Stimulated activated CD8-positive, alpha-beta memory T cell treated with anti-CD3 and anti-CD28 coated beads, Interleukin-4, amount 100 ng/mL, for 24 hours (primary cell): ENCODE data around the gene MMP23B.
"Not testable (repeated sequence)": the region's sequence is repeated elsewhere in the genome, so short reads cannot be mapped to it uniquely, and the experiment has no call there.

Experiments used
- DNase-seq: peaks from one replicate; pipeline ENCODE4 v3.0.0-alpha.2; 2020; ENCODE audit warnings: low read depth

The MMP23B gene

GRCh38 chr1:1666526-1666925 lies 34.6 kb downstream of the MMP23B start:
- DNase-seq = no peak

GRCh38 chr1:1669468-1670440 lies 37.8 kb downstream of the MMP23B start:
- no peak for DNase-seq

- no peak for DNase-seq
Observed at GRCh38 chr1:1670866-1671265, 38.9 kb downstream of the MMP23B start.

- no peak for DNase-seq
Observed at GRCh38 chr1:1671365-1672119, 39.6 kb downstream of the MMP23B start.

- DNase-seq = no peak
Observed at GRCh38 chr1:1672181-1672965, 40.4 kb downstream of the MMP23B start.

GRCh38 chr1:1674806-1675205 lies 42.8 kb downstream of the MMP23B start:
- not testable (repeated sequence) for DNase-seq

- not testable (repeated sequence) for DNase-seq
Observed at GRCh38 chr1:1675218-1675617, 43.2 kb downstream of the MMP23B start.

GRCh38 chr1:1676087-1676486 lies 44.1 kb downstream of the MMP23B start:
- not testable (repeated sequence) for DNase-seq

GRCh38 chr1:1677718-1678580 lies 46.0 kb downstream of the MMP23B start:
- DNase-seq = no peak

GRCh38 chr1:1678581-1679380 lies 46.8 kb downstream of the MMP23B start:
- no peak for DNase-seq

GRCh38 chr1:1680031-1680911 lies 48.3 kb downstream of the MMP23B start:
- no peak for DNase-seq

GRCh38 chr1:1680912-1681273 lies 48.9 kb downstream of the MMP23B start:
- no peak for DNase-seq

- no peak for DNase-seq
Observed at GRCh38 chr1:1683104-1683905, 51.3 kb downstream of the MMP23B start.
